Fibroblast of skin of abdomen (primary cell): ENCODE results near the gene CPVL.

Experiments used
- DNase-seq: peaks from one replicate; pipeline ENCODE4 v3.0.0-alpha.2; 2013

The CPVL gene

DNA sequence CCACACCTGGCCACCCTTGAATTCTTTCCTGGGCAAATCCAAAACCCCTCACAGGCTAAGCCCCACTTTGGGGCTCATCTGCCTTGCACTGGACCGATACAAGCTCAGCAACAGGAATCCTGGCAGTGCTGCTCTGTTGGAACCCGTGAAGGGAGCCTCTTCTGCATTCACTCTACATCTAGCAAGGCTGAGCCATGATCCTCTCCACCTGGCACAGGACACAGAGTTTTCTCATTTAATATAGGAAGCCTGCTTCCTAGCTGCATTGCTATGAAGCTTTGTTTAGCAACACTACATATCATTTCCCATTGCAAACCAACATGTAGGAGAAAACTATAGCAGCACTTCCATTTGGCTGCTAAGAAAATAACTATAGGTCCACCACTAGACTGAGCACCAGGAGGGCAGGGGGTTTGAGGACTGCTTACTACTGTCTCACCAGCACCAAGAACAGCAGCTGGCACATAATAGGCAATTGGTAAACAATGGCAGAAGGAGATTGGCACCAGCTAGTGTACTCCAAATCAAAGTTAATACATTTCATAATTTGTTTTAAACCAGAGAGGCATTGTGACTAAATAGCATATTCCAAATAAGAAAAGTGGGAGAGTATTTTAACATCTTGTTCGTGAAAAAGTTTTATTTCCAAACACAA is 56.1 kb downstream of the CPVL start:
- DNase-seq, result no peak

DNA sequence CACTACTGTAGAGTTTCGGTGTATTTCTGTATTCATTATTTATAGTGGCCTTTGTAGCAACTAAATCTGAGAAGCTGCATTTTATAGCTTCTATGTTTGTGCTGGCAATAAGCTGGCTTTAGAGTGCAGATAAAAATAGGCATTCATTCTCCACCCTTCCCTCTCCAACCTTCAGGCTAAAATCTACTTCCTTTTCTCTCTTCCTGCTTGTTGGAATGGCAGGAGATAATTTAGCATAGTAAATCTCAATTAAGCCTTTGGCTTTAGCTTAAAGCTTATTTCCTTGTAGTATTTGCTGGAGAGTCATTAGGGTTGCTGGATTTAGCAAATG is 58.5 kb downstream of the CPVL start:
- no peak for DNase-seq

DNA sequence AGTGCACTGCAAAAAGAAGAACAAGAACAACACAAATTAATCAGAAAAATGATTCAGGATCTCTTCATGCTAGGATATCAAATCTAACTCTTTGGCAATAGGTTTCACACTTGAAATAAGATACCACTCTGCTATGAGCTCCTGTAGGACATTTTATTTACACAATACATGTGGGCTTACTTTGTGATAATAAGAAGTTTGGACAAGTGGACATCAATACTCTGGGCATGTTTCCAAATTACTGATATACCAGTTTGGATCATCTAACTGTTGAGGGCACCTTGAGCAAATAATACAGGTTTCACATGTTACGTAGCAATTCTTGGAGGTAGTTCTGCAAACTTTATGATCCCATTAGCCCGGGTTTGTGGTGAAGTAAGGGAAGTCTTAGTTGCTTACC is 59.8 kb downstream of the CPVL start:
- DNase-seq, result no peak

DNA sequence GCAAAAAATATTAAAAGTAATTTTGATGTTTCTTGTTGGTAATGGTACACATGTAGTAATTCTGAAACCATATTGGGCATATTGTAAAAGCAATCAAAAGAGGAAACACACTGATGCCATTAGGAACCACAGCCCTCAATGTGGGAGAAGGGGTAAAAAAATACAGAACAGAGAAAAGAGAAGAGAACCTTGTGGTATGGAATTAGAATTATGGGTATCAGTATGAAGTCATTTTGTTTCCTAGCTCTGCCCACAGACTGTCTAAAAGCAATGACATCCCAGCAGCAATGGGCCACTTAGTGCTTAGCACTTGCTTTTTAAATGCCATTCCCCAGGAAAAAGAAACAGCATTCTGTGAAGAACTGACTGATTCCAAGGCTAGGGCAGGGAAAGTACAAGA is 61.5 kb downstream of the CPVL start:
- no peak for DNase-seq

DNA sequence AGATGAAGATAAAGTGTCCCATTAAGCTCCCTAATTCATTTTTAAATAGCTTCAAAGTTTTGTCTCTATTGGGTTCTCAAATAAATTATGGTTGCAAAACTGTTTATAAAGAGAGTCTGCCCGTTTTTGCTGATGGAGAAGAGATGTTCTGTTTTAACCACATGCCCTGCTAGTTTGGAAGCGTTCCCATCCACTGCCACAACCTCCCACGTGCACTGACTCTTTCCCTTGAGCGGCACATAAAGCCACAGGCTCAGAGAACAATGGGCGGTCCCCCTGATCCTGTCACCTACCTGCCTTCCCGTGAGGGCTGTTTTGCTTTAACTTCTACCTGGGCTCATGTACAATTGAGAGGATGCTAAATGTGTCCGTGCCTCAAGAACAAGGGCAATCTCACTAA is 65.5 kb downstream of the CPVL start:
- DNase-seq, result peak; percentile 44

DNA sequence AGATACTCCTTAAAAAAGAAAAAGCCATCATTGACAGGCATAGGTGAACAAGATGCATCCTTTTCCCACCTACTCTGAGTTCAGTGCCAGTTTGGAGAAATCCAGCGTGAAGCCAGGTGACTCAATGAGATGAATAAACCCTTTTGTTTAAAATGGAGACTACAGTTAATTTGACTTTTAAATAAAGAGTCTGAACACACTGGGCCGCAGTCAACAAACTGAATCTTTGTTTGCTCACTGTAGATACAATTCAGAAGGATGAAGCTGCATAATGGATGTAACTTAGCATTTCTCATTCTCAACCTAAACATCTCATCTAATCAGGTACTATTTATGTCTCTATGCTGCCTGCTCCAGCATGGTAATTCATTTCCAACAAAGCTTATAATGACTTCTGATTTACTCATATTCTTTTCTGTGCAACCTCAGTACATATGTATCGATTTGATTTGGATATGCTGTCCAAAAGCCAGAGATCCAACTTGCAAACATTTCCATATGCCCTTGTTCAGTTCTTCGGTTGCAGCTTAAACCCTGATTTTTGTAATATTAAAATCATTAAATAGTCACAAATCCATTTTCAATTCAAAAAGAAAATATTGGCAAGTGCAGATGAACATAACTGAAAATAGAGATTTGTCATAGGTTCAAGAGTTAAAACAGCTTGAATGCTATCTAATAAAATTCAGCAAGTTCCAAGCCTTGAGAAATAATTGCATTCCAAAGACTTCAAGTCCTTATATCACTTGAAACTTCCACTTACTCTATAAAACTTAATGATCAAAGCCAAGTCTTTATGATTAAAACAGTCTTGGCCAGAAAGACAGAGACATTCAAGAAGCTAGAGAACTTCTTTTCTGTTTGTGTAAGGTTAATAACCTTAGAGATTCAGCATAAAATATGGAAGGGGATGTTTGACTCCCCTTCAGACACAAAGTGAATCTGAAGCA is 67.8 kb downstream of the CPVL start:
- peak; percentile 43 for DNase-seq

DNA sequence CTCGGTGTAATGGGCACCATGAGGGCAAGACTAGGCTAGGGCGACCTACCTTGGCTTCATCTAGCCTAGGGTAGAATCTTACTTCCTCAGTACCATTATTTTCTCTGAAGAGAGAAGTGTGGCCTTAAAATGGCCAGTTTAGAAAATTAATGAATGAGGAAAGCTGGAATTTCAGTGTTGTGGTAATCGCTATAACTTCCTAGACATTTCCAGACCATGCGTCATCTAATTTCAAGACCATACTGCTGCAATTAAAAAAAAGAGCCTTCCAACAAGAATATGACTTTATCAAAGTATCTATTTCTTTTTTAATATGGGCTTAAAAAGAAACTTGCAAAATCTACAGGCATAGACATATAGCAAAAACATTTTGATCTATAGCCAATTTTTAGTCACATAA is 68.5 kb downstream of the CPVL start:
- peak; percentile 90 for DNase-seq

DNA sequence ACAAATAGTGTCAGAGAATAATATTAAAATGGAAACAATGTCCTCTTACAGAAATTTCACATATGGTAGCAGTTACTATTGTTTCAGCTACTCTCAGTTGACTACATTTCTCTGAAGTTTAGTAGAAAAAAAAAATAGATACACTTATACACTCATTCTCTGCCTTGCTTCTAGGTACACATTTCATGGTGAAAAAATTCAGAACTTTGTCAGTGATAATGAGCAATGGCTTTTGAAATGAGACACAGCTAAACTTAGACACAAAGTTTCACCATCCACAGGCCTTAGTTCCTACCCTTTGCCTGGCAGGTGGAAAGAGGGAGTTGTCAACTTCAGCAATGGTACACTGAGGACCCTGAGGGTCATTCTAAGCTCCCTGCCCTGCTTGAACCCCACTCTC is 69.2 kb downstream of the CPVL start:
- DNase-seq, result peak; percentile 73

DNA sequence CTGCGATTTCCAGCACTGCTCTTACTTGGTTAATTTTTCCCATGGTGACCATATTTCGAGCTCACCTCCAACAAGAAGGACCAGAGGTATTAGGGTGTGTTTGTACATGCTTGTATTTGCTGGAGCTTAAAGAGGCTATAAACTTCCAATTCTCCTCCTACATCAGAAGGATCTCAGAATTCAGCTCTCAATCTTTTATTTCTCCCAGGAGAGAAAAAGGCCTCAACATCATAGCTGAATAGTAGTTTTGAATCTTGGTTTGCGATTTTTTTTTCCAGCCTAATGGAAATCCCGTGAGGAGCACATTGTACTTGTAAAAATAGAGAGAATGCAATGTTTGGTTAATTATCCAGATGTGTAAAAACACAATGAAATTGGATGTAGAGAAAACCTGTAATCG is 69.7 kb downstream of the CPVL start:
- no peak for DNase-seq

DNA sequence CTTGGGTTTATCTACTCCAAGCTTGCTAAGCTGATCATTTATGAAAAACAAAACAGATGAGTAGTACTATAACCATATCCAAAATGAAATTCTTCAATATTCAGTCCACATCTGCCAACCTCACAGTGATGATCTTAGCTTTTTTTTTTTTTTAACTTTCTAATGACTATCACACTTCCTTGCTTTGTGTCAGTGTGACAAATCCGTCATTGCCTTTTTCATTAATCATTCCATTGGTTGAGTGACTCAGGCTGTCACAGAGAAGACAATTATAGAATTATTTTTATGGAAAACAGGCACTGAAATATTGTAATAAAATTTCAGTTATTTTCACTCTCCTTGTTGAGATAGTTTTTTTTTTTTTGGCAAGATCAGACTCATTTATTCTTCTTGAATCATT is 70.7 kb downstream of the CPVL start:
- peak; percentile 69 for DNase-seq

DNA sequence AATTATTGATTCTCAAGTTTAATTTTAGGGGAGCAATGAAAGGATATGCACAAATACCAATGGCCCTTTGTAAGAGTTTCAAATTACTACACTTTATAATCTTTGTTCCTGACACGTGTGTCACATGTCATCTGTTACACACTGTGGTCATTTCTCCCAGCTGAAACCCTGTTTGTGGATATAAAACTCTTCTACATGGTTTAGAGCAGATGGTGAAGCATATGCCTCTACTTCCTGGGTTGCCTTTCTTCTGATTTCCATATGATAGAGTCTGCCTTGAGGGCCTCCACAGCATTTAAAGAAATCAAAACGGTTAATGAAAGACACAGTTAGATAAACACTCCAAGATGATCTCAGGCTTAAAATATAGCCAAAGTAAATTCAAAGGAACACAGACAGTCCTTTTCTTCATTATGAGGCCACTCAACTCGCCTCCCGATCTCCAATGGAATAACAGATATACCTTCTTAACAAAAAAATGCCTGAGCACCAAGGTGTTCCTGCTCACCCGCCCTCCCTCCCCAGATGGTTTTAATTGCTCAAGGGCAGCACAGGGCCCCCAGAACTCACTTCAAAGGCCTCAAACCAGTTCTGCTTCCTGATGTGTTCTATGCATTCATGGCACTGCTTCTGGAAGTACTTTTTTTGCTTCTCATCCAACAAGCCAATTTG is 75.0 kb downstream of the CPVL start:
- DNase-seq, result no peak

DNA sequence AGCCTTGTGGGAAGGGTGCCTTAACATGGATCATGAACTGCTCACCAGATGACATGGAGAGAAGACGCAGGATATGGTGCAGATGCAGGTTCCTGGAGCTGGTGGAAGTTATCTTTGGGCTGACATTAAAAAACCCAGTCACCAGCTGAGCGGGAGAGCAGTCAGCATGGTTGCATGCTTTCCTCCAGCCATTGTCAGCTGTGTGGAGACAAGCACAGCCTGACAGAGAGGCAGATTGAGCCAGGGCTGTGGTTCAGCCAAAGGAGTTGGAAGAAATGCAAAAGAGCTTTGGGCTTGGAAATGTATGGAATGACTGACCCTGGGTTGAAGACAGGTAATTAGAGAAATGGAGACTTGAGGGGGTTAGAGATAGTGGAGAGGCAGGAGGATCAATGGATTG is 79.7 kb downstream of the CPVL start:
- DNase-seq, result no peak

DNA sequence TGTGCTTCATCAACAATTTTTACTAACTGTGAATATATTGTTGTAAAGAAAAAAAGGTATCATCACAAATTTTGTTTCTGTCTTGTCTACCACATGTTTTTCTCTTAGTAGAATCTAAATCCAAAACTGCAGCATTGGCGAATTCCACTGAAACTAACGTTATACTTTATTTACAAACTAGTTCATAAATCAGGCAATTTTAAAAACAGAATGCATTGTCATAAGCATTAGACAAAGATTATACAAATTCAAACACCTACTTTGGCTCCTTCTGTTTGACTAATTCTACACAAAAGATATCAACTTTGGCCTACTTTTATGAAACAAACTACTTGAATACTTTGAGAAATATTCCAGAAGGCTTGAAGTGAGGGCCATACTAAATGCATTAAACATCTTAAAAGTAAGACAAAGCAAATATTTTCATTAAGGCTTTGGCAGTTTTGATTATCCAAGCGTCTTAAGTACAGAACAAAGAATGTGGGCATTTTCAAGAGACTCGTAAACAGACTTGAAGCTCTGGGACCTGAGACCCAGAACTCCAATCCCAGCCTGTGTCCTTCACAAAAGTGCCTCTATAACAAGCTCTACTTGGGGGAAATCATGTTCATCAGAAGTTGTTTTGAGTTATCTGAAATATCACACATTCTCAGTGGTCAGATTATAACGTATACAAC is 81.0 kb downstream of the CPVL start:
- DNase-seq, result no peak

DNA sequence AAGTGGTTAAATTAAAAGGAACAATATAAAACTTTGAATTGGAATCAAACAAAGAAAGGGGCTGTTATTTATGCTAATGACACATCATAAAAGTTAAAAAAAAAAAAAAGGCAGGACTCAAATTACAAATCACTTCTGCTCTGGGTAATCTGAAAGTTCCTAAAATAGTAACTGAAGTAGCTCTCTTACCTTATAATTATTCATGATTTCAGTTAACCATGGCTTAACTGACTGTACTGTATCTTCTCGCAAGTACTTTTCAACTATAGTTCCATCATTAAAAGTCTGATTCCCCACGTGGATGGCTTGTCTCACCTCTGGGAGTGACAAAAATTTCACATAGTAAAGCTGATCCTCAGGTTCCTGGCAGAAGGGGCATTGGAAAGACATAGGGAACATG is 82.5 kb downstream of the CPVL start:
- DNase-seq, result no peak

DNA sequence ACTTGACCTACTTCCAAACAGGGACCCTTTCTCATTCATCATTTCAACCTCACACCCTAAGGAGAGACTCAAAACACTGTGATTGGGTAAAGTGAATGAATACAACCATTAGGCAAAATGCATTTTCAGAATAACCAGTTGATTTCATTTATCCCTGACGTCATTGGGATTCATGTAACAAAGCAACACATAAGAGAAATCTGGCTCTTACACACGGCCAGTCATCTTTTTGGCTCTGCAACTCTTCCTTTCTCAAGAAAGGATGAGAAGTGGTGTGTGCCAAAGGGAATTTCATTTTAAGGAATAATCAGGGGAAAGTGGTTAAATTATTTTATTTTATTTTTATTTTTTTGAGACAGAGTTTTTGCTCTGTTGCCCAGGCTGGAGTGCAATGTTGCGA is 83.1 kb downstream of the CPVL start:
- DNase-seq, result no peak

DNA sequence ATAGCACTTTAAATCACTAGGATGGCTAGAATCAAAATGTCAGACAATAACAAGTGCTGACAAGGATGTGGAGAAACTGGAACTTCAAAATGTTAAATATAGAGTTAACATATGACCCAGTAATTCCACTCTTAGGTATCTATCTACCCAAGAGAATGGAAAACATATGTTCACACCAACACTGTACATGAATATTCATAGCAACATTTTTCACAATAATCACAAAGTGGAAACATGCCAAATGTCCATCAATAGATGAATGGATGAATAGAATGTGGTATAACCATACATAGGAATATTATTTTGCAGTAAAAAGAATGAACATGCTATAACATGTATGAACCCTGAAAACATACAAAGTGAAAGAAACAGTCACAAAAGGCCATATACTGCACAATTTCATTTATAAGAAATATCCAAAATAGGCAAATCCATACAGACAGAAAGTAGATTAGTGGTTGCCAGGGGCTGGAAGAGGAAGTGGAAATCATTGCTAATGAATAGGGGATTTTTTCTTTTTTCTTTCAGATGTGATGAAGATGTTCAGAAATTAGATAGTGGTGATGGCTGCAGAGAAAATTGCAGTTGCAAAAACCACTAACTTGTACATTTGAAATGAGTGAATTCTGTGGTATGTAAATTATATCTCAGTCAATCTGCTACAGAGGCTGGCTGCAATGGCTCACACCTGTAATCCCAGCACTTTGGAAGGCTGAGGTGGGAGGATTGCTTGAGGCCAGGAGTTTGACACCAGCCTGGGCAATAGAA is 93.0 kb downstream of the CPVL start:
- DNase-seq, result no peak

DNA sequence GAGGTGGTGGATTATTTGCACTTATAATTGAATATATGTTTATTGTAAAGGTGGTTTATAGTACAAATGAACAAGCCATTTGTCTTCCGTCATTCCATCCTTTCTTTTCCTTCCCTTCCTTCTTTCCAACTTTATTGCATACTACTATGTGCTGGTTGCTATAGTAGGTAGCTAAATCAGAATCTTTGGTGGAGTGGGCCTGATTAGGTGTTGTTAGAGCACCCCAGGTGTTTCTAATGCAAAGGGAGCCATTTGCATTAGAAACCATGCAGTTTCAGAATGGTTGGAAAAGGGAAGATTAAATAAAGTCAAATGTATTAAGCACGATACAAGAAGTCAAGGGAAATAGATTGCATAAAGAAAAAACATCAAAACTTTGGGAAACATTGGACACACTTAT is 99.4 kb downstream of the CPVL start:
- no peak for DNase-seq

DNA sequence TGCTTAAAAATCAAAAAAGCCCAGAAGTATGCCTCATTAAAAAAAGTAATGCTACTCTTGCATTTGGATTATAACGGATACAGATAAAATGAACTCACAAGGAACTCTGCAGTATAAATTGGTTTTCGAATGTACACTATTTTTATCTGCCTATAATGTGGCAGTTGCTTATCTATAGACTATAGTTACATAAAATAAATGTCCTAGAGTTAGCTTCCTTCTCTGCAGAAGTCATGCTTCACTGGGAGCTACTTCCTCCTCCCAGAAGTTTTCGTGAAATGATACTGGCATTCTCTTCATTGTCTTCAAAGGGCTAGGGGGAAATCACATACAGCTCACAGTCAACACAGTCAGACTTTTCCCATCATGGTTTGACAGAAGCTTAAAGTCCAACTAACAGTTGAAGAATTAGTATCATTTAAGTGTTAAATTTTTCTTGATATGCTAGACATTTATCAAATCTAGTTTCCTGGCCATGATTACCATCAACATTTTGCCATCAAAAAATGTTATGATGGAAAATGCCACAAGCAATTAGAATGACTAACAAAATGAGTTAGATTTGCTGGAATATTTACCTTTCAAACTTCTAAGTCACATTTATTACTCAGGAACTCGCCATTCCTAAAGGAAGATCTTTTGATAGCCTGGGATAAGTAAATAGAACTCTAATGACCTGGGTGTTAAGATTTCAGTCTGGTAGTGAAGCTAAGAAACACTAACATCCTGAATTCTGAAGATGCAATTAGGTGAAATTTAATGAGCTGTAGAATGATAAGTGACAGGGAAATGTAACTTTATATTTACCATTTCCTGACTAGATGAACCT is 100.9 kb downstream of the CPVL start:
- no peak for DNase-seq

DNA sequence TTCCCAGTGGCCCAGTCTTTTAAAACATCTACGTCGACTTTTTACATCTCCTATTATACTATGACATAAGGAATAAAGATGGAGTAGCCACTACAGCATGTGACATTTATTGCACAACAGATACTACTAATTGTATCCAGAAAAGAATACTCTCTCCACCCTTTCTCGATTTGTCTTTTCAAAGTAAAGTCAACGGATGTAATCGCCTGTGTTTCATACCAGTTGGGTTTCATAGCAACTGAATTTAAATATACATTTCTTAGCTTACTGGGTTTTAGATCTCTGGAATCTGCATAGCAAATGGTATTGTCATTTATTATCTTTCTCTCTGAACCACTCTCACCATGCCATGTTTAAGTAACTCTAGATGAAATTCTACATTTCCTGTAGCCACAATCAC is 101.8 kb downstream of the CPVL start:
- peak; percentile 80 for DNase-seq

DNA sequence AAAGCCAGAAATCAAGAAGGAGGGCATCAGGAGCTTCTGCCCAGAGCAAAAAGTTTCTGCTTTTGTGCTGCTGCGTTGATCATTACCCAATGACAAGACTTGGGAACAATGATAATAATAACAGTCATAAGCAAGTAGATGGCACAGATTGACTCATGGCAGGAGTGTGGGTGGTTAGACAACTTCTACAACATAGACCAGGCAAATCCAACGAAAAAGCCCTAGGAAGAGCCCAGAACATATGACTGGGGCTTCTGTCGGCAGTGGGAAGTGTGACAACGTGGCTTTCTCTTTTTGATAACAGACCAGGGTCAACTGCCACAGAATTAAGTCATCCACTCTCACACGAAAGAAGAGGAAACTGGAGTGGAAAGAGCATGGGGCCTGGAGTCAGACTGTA is 102.8 kb downstream of the CPVL start:
- DNase-seq, result no peak

DNA sequence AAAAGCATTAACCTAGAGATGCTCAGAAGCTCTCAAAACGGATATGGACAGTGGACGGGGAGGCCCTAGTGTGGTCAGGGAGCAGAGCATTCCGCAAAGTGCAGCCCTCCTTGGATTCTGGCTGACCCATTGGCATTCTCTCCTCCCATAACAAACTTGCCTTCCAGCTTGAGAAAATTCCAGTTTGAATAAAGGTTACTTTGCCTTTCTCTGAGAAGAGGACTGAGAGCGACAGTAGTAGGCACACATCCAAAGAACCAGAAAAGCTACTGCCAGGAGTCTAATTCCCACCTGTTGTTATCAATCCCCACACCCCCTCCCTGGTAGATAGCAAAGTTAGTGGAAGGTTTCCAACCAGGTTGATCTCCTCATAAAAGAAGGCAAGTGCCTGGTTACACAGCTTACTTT is 103.5 kb downstream of the CPVL start:
- DNase-seq, result no peak

DNA sequence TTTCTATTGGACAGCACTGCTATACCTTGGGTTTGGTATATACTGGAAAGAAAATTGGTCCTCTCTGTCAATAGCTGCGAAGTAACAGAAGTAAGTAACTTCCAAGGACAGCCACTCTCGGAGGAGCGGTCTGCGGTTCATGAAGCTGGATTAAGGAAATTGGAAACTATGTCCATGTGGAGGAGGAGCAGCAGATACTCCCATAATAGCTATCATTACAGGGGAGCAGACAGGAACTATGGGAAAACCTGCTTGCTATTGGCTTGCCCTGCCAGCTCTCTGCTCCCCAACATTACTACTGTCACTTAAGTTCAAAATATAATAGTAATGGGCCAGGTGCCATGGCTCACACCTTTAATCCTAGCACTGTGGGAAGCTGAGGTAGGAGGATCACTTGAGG is 104.3 kb downstream of the CPVL start:
- DNase-seq, result no peak
